ENCODE data around the gene KRT84.

DNA sequence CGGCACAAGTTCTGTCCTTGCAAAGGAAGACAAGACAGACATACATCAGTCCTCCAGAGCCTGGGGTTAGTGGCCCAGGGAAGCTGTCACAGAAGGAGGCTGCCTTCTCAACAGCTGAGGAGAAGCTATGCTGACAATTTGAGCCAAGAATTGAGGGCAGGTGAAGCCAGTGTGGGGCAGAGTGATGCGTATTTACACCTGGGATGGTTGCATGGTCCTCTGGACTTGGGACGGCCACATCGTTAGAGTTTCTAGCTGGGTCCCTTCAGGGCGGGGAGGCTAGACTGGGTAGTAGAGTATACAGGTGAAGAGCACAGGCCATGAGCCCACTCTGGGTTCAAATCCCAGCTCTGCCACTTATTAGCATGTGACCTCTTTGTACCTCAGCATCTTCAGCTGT, 34.7 kb downstream of the KRT84 start:
- TF ChIP-seq, protein P1, sequence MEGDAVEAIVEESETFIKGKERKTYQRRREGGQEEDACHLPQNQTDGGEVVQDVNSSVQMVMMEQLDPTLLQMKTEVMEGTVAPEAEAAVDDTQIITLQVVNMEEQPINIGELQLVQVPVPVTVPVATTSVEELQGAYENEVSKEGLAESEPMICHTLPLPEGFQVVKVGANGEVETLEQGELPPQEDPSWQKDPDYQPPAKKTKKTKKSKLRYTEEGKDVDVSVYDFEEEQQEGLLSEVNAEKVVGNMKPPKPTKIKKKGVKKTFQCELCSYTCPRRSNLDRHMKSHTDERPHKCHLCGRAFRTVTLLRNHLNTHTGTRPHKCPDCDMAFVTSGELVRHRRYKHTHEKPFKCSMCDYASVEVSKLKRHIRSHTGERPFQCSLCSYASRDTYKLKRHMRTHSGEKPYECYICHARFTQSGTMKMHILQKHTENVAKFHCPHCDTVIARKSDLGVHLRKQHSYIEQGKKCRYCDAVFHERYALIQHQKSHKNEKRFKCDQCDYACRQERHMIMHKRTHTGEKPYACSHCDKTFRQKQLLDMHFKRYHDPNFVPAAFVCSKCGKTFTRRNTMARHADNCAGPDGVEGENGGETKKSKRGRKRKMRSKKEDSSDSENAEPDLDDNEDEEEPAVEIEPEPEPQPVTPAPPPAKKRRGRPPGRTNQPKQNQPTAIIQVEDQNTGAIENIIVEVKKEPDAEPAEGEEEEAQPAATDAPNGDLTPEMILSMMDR (conservative IDR thresholded peaks at IDR 0.05): no peak
- TF ChIP-seq EZH2 (IDR thresholded peaks at IDR 0.05; ENCODE audit: low read depth): no peak
